HepG2 (cell line): Measurements from ENCODE around the gene TPRN. TPM values are rescaled to one million over a fixed set of nuclear protein-coding genes. Genes with fewer than 3 reads are reported as not detected.

Experiments used
- ARID2 ChIP-seq: sonication (generic); formaldehyde crosslinking; IDR thresholded peaks from 2 replicates; pipeline ENCODE4 v1.8.1; 2022; ENCODE audit warnings: mild to moderate bottlenecking, missing genetic modification reagents, borderline replicate concordance
- CEBPG ChIP-seq: IDR thresholded peaks from 2 replicates; pipeline ENCODE4 v1.6.1; 2016
- CHD4 ChIP-seq: fragments of 200-600 bp; sonication (generic); IDR thresholded peaks from 2 replicates; pipeline ENCODE4 v1.7.0; 2017; ENCODE audit warnings: mild to moderate bottlenecking, low read length, borderline replicate concordance
- FOSL1 ChIP-seq: sonication (generic); formaldehyde crosslinking; IDR thresholded peaks from 2 replicates; pipeline ENCODE4 v1.9.0; 2021; ENCODE audit warnings: missing genetic modification reagents, borderline replicate concordance
- HDAC6 ChIP-seq: fragments of 200-600 bp; sonication (generic); IDR thresholded peaks from 2 replicates; pipeline ENCODE4 v1.7.0; 2017; ENCODE audit warnings: mild to moderate bottlenecking, antibody characterized with exemption, low read length, low read depth
- KLF6 ChIP-seq: IDR thresholded peaks from 2 replicates; pipeline ENCODE4 v1.8.0; 2016; ENCODE audit warnings: missing biosample characterization, missing genetic modification reagents
- MAF1 ChIP-seq: sonication (generic); formaldehyde crosslinking; IDR thresholded peaks from 2 replicates; pipeline ENCODE4 v1.5.0; 2020; ENCODE audit warnings: missing genetic modification reagents, borderline replicate concordance
- MATR3 ChIP-seq: sonication (generic); formaldehyde crosslinking; IDR thresholded peaks from 2 replicates; pipeline ENCODE4 v1.4.0; 2020; ENCODE audit warnings: missing genetic modification reagents
- NFYB ChIP-seq: sonication (generic); formaldehyde crosslinking; IDR thresholded peaks from 2 replicates; pipeline ENCODE4 v1.4.0; 2020; ENCODE audit warnings: missing genetic modification reagents
- NR2F1 ChIP-seq, 2 experiments: fragments of 450-650 bp in 1 of 2; formaldehyde crosslinking in 1 of 2; IDR thresholded peaks; 2 replicates each; pipeline versions ENCODE4 v1.5.0 to v1.6.1; 2016 to 2020; ENCODE audit warnings: mild to moderate bottlenecking in 1 of 2, missing compliant biosample characterization in 1 of 2, missing genetic modification reagents in 1 of 2, moderate library complexity in 1 of 2
- PHF5A ChIP-seq: IDR thresholded peaks from one replicate; pipeline ENCODE4 v1.6.1; 2018; ENCODE audit warnings: low read depth, missing genetic modification reagents; ENCODE audit not compliant: unreplicated experiment
- RFXANK ChIP-seq: IDR thresholded peaks from 2 replicates; pipeline ENCODE4 v1.6.1; 2016
- TEAD3 ChIP-seq: optimal IDR thresholded peaks from 2 replicates; pipeline ENCODE3; 2016; ENCODE audit warnings: borderline replicate concordance
- THAP7 ChIP-seq: sonication (generic); formaldehyde crosslinking; IDR thresholded peaks from 2 replicates; pipeline ENCODE4 v1.8.1; 2023; ENCODE audit warnings: mild to moderate bottlenecking, missing genetic modification reagents
- ZBTB26 ChIP-seq: IDR thresholded peaks from 2 replicates; pipeline ENCODE4 v1.6.1; 2016; ENCODE audit warnings: missing compliant biosample characterization, missing genetic modification reagents, borderline replicate concordance
- ZBTB33 ChIP-seq: sonication (generic); formaldehyde crosslinking; IDR thresholded peaks from 2 replicates; pipeline ENCODE4 v1.4.0; 2020; ENCODE audit warnings: missing genetic modification reagents
- ZC3H4 ChIP-seq: sonication (generic); formaldehyde crosslinking; IDR thresholded peaks from 2 replicates; pipeline ENCODE4 v1.4.0; 2020; ENCODE audit warnings: missing genetic modification reagents, borderline replicate concordance
- ZIK1 ChIP-seq: sonication (generic); formaldehyde crosslinking; IDR thresholded peaks from 2 replicates; pipeline ENCODE4 v1.5.0; 2020; ENCODE audit warnings: mild to moderate bottlenecking, low read depth, missing genetic modification reagents, borderline replicate concordance
- ZNF142 ChIP-seq: sonication (generic); formaldehyde crosslinking; IDR thresholded peaks from 2 replicates; pipeline ENCODE4 v1.4.0; 2020; ENCODE audit warnings: missing genetic modification reagents
- ZSCAN22 ChIP-seq: sonication (generic); formaldehyde crosslinking; IDR thresholded peaks from 2 replicates; pipeline ENCODE4 v1.4.0; 2020; ENCODE audit warnings: mild to moderate bottlenecking, missing genetic modification reagents
- ZSCAN9 ChIP-seq: IDR thresholded peaks from 2 replicates; pipeline ENCODE4 v1.6.1; 2016; ENCODE audit warnings: borderline replicate concordance
- polyA plus RNA-seq, 8 experiments: library from polyadenylated mRNA; depleted of rRNA in 3 of 8; stranded (reverse) in 7 of 8; unstranded in 1 of 8; fragments of >200 nt; fragmentation: Illumina TruSeq in 4 of 8; extraction: Trizol in 4 of 8; gene quantifications; 2 replicates each; pipeline versions ENCODE4 v1.2.1 to v1.2.3, GENCODE V29; 2011 to 2016; ENCODE audit warnings: low read depth in 4 of 8, missing spikeins in 1 of 8, mixed read lengths in 1 of 8; ENCODE audit not compliant: insufficient read depth in 1 of 8
- total RNA-seq, 5 experiments: library from RNA; depleted of rRNA; stranded (reverse); fragments of >200 nt; fragmentation: Illumina TruSeq; extraction: Trizol; gene quantifications; 2 replicates each; pipeline ENCODE4 v1.2.3, GENCODE V29; 2016; ENCODE audit warnings: low read depth in 1 of 5

Gene TPRN
- total and polyA plus RNA-seq, 2 of the 13 experiments (the other 11 are each of a cell fraction or from before 2014, with no cell fraction given), result 10.1 to 19.2 TPM

GRCh38 chr9:137223078-137223970 is 22.8 kb upstream of the TPRN start (continued):
- TF ChIP-seq ARID2 (CRISPR knock-in tag) (no peak), ZSCAN22 (CRISPR knock-in tag) (no peak), NR2F1 (CRISPR knock-in tag; IDR thresholded peaks at IDR 0.05) (no peak), ZBTB26 (CRISPR knock-in tag) (no peak), ZBTB33 (CRISPR knock-in tag) (no peak), MATR3 (CRISPR knock-in tag) (no peak), ZC3H4 (CRISPR knock-in tag) (peak; percentile 53), PHF5A (CRISPR knock-in tag) (no peak), CEBPG (no peak), FOSL1 (no peak), ZNF142 (peak; percentile 21; the same call in 1 of the 2 replicates), ZSCAN9 (no peak), NFYB (peak; percentile 70), TEAD3 (CRISPR knock-in tag) (no peak), RFXANK (CRISPR knock-in tag) (no peak), CHD4 (no peak), KLF6 (CRISPR knock-in tag) (no peak), MAF1 (CRISPR knock-in tag) (no peak), THAP7 (CRISPR knock-in tag) (no peak), HDAC6 (no peak), ZIK1 (CRISPR knock-in tag) (no peak)
